ENCODE results near the gene MCTP2. TPM values are rescaled to one million over a fixed set of nuclear protein-coding genes. Genes with fewer than 3 reads are reported as not detected.

MCTP2 gene
- total RNA-seq, 1 experiment from 2014 or later = 0.15 TPM

GRCh38 chr15:94250801-94251200, 19.4 kb downstream of the MCTP2 start:
- ATAC-seq (no peak), DNase-seq (ENCODE audit: low read depth, low spot score) (no peak)
- BruUV-seq (replicated peaks) = no TSS peak
- intact Hi-C loops (cut with micrococcal nuclease; ENCODE audit: unreplicated experiment) = no loop called here
- Histone ChIP-seq H3K9me3 (ENCODE audit: control insufficient read depth, insufficient read depth, low read depth, low read length) (no peaks in the 10 kb centered on the region; the same call in 1 of the 2 replicates), H3K4me1 (ENCODE audit: control insufficient read depth, insufficient read depth, low read length) (no peaks in the 10 kb centered on the region), H3K36me3 (ENCODE audit: control insufficient read depth, insufficient read depth, low read length) (no peaks in the 10 kb centered on the region), H3K4me3 (ENCODE audit: low read depth in 2 of 2, low read length in 2 of 2) (no peak overlapping the region), H3K27me3 (ENCODE audit: control insufficient read depth, insufficient read depth, low read length) (no peaks in the 10 kb centered on the region), H3K27ac (ENCODE audit: low read length) (no peak overlapping the region)
- TF ChIP-seq CTCF (IDR thresholded peaks at IDR 0.05) = no peak
- no peak for TF ChIP-seq POLR2AphosphoS5 (IDR thresholded peaks at IDR 0.05; ENCODE audit: low read depth, low read length)
- no peak for TF ChIP-seq SIN3A (IDR thresholded peaks at IDR 0.05; ENCODE audit: borderline replicate concordance, insufficient read depth, low read depth, low read length)
- no peak for TF ChIP-seq REST (IDR thresholded peaks at IDR 0.05; ENCODE audit: insufficient read depth in 1 of 2, low read depth in 2 of 2, low read length in 1 of 2)
- no peak for TF ChIP-seq TCF7L2 (IDR thresholded peaks at IDR 0.05; ENCODE audit: low read depth, low read length)
- ChIA-PET CTCF (no interaction called here), POLR2A (no interaction called here)
- in situ Hi-C loops (cut with HindIII; ENCODE audit: low pct_unique_long_range_greater_than_20kb, low sequenced_read_pairs) = no loop called here

- H3K4me3 ChIP-seq (ENCODE audit: low read depth in 2 of 2, low read length in 2 of 2) = no peak overlapping the region
- CTCF ChIA-PET = no interaction called here
- ATAC-seq = no peak
- TF ChIP-seq REST (IDR thresholded peaks at IDR 0.05; ENCODE audit: insufficient read depth in 1 of 2, low read depth in 2 of 2, low read length in 1 of 2) (no peak), POLR2AphosphoS5 (IDR thresholded peaks at IDR 0.05; ENCODE audit: low read depth, low read length) (no peak), CTCF (IDR thresholded peaks at IDR 0.05) (no peak), TCF7L2 (IDR thresholded peaks at IDR 0.05; ENCODE audit: low read depth, low read length) (no peak), SIN3A (IDR thresholded peaks at IDR 0.05; ENCODE audit: borderline replicate concordance, insufficient read depth, low read depth, low read length) (no peak)
- no peak for DNase-seq (ENCODE audit: low read depth, low spot score)
- H3K9me3 ChIP-seq (ENCODE audit: control insufficient read depth, insufficient read depth, low read depth, low read length) = no peaks in the 10 kb centered on the region
- POLR2A ChIA-PET = no interaction called here
- BruUV-seq (replicated peaks) = no TSS peak
- intact Hi-C loops (cut with micrococcal nuclease; ENCODE audit: unreplicated experiment) (no loop called here), in situ Hi-C loops (cut with HindIII; ENCODE audit: low pct_unique_long_range_greater_than_20kb, low sequenced_read_pairs) (no loop called here)
- no peaks in the 10 kb centered on the region for H3K36me3 ChIP-seq (ENCODE audit: control insufficient read depth, insufficient read depth, low read length)
- no peak overlapping the region for H3K27ac ChIP-seq (ENCODE audit: low read length)
- no peaks in the 10 kb centered on the region for H3K27me3 ChIP-seq (ENCODE audit: control insufficient read depth, insufficient read depth, low read length)
- no peaks in the 10 kb centered on the region for H3K4me1 ChIP-seq (ENCODE audit: control insufficient read depth, insufficient read depth, low read length)
These were observed 20.9 kb downstream of the MCTP2 start for GRCh38 chr15:94252223-94252766.

Measured in Panc1 (cell line).